GM12891 (cell line): ENCODE results near the gene PPDPF.
A peak's percentile ranks its signal among the peaks of the same experiment; 100 is the strongest.

Source experiments
- DNase-seq: peaks from one replicate; pipeline ENCODE4 v3.0.0; 2011; ENCODE audit warnings: low spot score; ENCODE audit not compliant: insufficient read length
- FAIRE-seq: peaks from 2 replicates; lab custom pipeline; 2011; peaks lifted over from hg19 to GRCh38; lab: Jason Lieb, UNC
- PAX5 ChIP-seq: IDR thresholded peaks from 2 replicates; pipeline ENCODE4 v1.6.1; 2011; ENCODE audit warnings: low read length, moderate library complexity, mild to moderate bottlenecking; ENCODE audit not compliant: insufficient read depth, severe bottlenecking
- POLR2A ChIP-seq: IDR thresholded peaks from 2 replicates; pipeline ENCODE4 v1.6.1; 2011; ENCODE audit warnings: low read depth, low read length, control low read depth
- POLR2AphosphoS5 ChIP-seq: IDR thresholded peaks from 2 replicates; pipeline ENCODE4 v1.6.1; 2011; ENCODE audit warnings: low read depth, low read length, control low read depth
- POU2F2 ChIP-seq: IDR thresholded peaks from 2 replicates; pipeline ENCODE4 v1.6.1; 2011; ENCODE audit warnings: low read depth, mild to moderate bottlenecking, control low read depth, low read length, moderate library complexity
- SPI1 ChIP-seq: IDR thresholded peaks from 2 replicates; pipeline ENCODE4 v1.6.1; 2011; ENCODE audit warnings: low read depth, low read length, control low read depth
- TAF1 ChIP-seq: IDR thresholded peaks from 2 replicates; pipeline ENCODE4 v1.6.1; 2011; ENCODE audit warnings: low read depth, low read length, control low read depth

Gene PPDPF

DNA sequence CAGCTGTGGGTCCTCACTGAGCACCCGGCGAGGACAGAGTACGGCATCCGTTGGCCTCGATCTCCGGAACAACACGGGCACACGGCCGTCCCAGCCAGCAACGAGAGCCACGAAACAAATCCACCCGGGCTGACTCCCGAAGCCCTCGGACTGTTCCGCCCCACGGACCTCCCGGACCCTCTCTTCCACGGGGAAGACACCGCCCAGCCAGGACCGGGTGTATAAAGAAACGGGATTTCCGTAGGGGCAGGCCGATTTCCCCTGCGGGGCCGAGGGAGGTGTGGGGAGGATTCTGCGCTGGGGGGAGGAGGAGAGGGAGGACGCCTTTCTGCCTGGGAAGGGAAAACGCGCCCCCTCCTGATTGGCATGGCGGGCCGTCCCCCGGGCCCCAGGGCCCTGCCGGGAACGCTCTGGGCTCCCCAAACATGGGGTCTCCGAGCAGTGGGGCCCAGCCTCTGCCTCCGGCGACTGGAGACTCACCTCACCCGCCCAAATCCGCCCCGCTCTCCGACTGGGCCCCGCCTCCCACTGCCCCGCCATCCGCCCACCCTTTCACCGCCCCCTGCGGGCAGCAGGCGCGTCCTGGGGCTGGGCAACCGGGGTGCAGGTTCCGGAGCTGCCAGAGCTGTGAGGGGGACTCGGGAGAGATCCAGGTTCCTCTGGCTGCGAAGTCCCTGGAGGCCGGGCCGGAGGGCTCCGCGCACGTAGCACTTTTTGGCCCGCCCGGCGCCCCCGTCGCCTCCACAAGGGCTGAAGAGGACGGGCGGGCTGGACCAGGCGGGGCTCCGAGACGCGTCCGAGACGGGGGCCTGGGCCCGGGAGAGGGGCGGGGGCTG is 679 bp upstream of the PPDPF start:
- DNase-seq (no peak), FAIRE-seq (peak; percentile 31)
- TF ChIP-seq POU2F2 (no peak), POLR2AphosphoS5 (no peak)

DNA sequence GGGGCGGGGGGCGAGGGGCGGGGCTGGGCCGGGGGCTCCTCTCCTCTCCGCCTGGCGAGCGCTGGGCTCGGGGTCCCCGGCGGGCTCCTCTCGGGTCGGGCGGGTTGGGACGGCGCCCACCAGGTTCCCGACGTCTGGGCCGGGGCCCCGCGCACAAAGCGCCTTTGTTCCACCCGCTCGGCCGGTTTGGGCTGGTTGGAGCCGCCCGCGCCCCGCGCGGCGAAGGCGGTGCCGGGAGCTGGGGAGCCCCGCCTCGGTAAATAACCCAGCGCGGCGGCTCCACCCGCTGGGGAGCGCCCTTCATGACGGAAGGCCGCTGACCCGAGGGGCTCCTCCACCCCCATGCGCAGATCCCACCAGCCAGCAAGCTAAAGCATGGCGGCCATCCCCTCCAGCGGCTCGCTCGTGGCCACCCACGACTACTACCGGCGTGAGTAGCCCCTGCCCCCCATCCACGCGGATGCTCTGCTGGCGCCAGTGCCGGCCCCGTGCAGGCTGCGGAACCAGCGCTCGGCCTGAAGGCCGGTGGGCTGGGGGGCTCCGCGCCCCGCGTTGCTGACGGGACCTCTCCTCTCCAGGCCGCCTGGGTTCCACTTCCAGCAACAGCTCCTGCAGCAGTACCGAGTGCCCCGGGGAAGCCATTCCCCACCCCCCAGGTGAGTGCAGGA is 503 bp downstream of the PPDPF start:
- TF ChIP-seq POLR2AphosphoS5 (no peak), SPI1 (no peak), TAF1 (no peak), POU2F2 (no peak), PAX5 (no peak), POLR2A (no peak)
- DNase-seq (no peak), FAIRE-seq (peak; percentile 70)

DNA sequence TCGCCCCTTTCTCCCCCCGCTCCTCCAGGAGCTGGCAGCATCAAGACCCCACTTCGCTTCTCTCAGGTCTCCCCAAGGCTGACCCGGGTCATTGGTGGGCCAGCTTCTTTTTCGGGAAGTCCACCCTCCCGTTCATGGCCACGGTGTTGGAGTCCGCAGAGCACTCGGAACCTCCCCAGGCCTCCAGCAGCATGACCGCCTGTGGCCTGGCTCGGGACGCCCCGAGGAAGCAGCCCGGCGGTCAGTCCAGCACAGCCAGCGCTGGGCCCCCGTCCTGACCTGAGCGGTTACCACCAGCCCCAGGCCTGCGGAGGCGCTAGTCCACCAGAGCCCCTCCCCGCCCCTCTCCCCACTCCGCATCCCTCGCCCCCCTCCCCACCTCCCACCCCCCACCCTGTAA is 1.0 kb downstream of the PPDPF start:
- no peak for DNase-seq
- TF ChIP-seq POLR2AphosphoS5 (no peak), POLR2A (no peak), TAF1 (no peak), SPI1 (no peak), PAX5 (no peak), POU2F2 (no peak)
- no peak for FAIRE-seq

DNA sequence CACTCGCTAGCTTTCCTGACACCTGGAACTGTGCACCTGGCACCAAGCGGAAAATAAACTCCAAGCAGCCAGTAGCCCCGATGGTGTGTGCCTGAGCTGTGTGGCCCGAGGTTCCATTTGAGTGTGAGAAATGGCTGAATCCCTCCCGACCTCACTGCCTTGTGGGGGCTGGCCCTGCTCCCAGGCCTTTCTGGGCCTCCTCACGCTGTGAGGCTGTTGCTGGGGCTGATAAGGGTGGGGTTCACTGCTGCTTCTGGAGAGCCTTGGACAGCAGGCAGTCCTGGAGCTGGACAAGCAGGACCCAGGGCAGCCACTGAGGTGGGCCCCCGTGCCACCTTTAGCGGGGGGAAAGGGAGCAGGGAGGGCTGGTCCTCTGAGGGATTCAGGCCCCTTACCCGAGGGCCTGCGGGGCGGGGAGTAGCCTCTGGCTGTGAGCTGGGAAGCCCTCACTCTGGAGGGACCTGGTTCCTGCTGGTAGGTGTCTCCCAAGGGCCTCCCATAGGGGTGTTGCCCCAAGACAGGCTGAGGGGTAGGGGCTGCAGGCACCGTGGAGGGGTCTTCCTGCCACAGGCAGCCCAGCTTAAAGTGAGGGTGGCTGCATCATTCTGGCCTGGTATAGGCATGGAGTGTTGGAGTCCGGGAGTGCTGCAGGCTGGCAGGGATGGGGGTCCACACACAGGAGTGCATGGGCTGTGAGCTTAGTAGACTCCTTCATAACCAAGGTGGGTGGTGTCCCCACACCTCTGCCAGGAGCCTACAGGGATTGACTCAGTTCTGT is 1.7 kb downstream of the PPDPF start:
- FAIRE-seq, result no peak
- TF ChIP-seq SPI1 (no peak), TAF1 (no peak), PAX5 (no peak), POLR2AphosphoS5 (no peak), POU2F2 (no peak), POLR2A (no peak)
- DNase-seq, result no peak

DNA sequence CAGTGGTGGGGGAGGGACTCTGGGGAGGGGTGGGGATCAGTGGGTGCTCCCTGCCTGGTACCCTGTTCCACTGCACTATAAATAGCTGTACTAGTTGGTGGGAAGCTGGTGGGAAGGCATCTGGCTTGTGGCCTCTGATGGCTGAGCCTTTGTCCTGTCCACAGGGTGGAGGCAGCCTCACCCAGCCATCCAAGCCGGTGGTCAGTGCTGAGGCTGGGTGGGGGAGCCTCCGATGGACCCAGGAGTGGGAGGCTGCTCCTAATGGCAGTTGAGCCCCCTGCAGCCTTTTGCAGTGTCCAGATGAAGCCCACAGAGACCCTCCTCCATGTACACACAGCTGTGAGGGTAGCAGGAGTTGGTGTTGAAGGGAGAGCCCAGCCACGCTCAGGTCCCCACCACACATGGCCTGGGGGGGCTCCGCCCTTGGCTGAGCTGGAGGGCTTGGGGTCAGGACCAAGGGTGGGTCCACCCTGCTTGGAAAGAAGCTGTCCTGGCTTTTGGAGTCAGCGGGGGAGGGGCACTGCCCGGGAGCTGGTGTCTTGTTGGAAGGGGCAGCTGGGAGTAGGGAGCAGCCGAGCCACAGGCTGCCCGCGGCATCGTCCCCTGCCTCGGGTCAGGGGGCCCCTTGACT is 2.5 kb downstream of the PPDPF start:
- FAIRE-seq (no peak), DNase-seq (no peak)
- TF ChIP-seq POLR2AphosphoS5, result no peak; the same call in 1 of the 2 replicates
- TF ChIP-seq PAX5, result no peak

DNA sequence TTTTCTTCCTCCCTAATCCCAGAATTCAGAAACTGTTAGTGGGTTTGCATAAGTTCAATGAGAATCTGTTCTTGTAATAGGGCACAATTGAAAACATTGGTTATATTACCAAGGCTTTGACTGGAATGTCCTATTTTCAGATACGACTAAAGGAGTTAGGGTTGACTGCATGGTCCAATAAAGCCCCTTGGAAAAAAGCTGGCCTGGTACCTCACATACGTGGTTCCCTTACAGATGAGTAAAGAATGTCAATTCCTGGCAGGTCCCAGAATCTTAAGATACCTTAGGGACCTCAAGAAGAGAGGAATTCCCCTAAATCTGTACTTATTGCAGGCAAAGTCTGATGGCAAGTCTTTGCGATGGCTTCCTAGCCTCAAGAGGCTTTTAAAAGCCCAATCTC is 4.6 kb downstream of the PPDPF start:
- TF ChIP-seq POLR2AphosphoS5 (no peak), POLR2A (no peak), PAX5 (no peak), POU2F2 (no peak), SPI1 (no peak), TAF1 (no peak)
- DNase-seq (no peak), FAIRE-seq (no peak)

DNA sequence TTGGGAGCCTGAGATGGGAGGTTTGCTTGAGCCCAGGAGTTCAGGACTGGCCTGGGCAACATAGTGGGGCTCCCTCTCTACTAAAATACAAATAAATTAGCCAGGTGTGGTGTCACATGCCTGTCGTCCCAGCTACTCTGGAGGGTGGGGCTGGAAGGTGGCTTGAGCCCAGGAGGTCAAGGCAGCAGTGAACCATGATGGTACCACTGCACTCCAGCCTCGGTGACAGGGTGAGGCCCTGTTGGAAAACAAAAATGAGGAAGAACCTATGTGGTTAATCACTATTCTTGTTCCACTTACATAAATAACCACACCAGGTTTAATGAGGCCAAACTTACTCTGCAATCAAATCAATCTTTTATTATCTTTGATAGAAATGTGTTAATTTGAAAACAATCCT is 5.4 kb downstream of the PPDPF start:
- TF ChIP-seq TAF1 (no peak), SPI1 (no peak), PAX5 (no peak), POU2F2 (no peak), POLR2A (no peak), POLR2AphosphoS5 (no peak)
- no peak for DNase-seq
- FAIRE-seq, result no peak

DNA sequence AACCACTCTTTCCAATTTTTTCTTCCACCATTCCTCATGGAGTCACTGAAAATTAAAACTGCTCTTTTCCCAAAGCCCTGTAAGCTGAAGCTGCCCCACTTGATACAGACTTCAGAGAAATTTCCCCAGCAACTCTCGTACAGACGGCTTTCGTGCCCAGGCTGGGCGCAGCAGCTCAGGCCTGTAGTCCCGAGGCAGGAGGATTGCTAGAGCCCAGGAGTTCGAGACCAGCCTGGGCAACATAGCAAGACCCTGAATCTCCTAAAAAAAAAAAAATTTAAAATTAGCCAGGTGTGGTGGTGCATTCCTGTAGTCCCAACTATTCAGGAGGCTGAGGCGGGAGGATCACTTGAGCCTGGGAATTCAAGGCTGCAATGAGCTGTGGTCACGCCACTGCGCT is 6.6 kb downstream of the PPDPF start:
- DNase-seq, result no peak
- FAIRE-seq, result no peak
- TF ChIP-seq PAX5 (no peak), POU2F2 (no peak), POLR2AphosphoS5 (no peak), POLR2A (no peak), SPI1 (no peak), TAF1 (no peak)
